GM10266 (cell line): Measurements from ENCODE around the gene NFILZ.

Experiments used
- DNase-seq: peaks from one replicate; pipeline ENCODE4 v3.0.0; 2012; ENCODE audit errors: extremely low spot score
- TF ChIP-seq, protein P1 (sequence below): IDR thresholded peaks from 2 replicates; pipeline ENCODE4 v1.5.1; 2012; ENCODE audit warnings: mild to moderate bottlenecking, low read depth; ENCODE audit not compliant: control insufficient read depth, insufficient read depth; ENCODE audit errors: missing control alignments

NFILZ gene, protein sequence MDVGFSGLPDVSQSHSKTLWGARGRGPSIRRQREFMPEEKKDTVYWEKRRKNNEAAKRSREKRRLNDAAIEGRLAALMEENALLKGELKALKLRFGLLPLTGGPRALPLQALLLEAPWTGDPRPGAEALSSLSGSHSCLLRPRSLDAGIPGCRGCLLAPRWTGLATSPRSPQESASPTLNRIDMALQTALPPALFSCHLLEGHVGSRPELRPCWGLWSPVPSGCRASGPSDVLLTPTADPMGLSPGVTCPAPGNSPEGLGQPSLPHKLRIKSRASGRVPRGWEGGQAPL

DNA sequence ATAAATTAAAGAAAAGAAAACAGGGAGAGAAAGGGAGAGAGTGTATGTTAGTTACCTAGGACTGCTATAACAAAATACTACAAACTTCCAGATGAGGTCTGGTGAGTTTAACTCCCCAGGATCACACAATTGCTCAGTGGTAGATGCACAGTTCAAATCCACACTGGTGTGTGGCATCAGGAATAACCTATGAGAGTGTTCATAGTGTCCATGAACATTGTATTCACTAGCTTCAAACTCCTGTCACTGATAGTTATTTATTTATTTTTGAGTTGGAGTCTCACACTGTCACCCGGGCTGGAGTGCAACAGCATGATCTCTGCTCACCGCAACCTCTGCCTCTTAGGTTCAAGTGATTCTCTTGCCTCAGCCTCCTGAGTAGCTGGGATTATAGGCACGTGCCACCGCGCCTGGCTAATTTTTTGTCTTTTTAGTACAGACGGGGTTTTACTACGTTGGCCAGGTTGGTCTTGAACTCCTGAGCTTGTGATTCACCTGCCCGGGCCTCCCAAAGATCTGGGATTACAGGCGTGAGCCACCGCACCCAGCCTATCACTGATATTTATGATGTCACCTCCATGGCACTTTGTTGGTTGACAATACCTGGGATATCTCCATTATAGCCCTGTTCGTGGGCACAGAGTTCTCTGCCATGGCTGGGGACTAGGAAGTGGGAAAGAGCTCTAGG is at the start of gene NFILZ:
Gene NFILZ (plus strand): TSS at position 638 of the 688 bp plus-strand sequence. CDS start 46,133 bp downstream, outside the sequence.
- TF ChIP-seq, protein P1, sequence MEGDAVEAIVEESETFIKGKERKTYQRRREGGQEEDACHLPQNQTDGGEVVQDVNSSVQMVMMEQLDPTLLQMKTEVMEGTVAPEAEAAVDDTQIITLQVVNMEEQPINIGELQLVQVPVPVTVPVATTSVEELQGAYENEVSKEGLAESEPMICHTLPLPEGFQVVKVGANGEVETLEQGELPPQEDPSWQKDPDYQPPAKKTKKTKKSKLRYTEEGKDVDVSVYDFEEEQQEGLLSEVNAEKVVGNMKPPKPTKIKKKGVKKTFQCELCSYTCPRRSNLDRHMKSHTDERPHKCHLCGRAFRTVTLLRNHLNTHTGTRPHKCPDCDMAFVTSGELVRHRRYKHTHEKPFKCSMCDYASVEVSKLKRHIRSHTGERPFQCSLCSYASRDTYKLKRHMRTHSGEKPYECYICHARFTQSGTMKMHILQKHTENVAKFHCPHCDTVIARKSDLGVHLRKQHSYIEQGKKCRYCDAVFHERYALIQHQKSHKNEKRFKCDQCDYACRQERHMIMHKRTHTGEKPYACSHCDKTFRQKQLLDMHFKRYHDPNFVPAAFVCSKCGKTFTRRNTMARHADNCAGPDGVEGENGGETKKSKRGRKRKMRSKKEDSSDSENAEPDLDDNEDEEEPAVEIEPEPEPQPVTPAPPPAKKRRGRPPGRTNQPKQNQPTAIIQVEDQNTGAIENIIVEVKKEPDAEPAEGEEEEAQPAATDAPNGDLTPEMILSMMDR = no peak
- DNase-seq = no peak

DNA sequence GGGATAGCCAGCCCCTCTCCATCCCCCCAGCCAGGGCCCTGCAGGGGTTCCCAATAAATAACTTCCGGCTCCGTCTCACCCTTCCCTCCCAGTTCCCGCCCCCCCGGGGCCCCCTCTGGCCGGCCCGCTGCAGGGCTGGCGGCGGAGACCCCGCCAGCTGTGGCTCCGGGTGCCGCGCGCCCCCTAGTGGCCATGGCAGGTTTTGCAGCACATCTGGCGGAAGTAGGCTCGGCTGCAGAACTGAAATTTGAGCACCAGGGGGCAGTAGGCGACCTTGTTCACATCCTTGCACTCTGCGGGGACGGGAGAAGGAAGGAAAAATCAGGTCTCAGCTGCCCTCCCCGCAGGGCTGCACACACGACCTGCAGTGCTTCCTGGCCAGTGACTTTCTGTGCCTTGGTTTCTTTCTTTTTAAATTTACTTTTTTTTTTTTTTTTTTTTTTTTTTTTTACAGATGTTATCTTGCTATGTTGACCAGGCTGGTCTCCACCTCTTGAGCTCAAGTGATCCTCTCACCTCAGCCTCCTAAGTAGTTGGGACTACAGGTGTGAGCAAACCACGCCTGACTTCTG is 49.6 kb upstream of the NFILZ start:
- peak; percentile 88 for DNase-seq
- TF ChIP-seq, protein P1 = peak; percentile 100

DNA sequence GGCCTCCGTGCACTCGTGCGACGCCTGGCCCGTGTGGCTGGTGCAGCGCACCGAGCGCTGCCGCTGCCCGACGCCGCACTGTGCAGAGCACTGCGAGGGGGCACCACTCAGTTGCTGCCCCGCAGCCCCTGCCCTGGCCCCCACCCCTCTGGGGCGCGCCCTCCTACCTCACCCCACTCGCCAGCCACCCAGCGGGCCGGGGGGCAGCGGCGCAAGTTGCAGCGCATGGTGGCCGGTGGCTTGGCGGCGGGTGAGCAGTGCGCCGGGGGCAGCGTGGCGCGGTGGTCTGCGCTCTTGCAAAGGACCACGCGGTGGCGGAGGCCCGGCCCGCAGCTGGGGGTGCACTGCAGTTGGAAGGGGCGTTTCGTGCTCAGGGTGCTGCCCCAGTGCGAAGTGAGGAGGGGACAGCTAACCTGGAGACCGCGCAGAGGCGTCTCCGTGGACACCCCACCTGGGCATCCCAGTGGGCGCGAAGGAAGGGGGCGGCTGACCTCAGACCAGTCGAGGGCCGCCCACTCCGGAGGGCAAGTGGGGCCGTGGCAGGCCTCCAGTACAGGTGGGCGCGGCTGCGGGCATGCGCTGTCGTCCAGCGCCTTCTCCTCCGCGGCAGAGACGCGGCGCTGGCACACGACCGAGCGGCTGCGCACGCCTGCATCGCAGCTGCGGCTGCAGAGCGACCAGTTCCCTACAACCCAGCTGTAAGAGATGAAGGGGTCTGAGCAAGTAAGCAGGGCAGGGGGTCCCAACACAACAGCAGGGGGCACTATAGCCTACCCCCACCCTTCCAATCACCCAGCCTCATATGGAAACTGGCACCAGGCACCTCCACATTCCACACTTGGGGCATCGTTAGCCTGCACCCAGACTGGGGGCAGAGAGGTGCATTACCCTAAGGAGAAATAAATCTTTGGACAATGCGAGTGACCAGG is 45.2 kb upstream of the NFILZ start:
- TF ChIP-seq, protein P1 = no peak
- DNase-seq = peak; percentile 51

DNA sequence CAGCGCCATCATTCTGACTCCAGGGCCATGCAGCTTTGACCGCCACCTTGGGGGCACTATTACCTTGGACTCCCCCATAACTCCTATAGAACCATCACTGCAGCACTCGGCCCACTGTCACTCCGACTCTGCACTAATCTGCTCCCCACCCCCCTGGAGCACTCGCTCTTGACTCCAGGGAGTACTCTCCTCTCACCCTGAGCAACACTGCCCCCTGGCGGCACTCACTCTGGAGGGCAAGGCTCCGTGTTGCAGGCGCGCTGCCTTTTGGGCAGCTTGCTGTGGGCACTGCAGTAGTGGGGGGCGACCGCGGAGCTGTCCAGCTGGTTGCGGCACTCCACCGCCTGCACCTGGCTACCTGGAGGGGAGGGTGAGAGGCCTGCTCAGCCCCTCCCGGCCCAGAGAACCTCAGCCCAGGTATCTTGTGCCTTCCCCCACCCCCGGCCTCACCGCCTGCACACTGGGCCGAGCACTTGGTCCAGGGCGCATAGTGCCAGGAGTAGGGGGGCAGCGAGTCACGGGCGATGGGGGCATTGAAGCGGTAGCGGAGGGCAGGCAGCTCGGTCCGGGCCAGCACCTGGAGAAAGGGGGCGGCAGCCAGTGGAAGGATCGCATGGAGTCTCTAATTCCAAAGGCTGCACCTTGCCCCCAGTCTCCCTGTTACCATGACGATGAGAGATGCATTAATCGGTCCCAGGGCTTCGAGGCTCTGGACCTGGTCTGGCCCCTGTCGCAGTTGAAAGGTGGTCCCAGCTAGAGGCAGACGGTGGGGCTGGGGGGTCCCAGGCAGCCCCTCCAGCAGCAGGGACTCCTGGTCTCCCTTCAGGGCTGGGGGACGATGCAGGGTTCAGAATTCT is 44.3 kb upstream of the NFILZ start:
- DNase-seq = peak; percentile 60
- TF ChIP-seq, protein P1 = peak; percentile 51

DNA sequence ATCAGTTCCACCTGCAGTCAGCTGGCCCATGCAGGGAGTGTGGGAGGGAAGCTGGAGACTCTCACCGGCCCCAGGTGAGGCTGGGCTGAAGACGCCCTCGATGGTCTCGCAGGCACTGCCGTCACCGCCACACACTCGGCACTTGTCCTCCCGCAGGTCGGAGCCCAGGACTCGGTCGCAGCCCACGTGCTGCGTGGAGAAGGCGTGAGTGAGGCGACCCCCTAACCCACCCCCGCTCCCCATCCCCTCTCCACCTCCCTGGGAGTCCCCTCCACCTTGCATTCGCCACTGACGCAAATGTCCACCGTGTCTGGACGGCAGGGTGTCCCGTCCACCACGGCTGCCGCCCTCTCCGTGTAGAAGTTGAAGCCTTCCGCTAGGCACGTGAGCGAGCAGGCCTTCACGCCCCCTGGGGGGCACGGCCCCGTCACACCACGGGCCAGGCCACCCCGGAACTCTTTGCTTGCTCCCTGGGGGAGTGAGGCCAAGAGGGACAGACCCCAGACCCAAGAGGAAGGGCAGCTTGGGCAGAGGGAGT is 41.2 kb upstream of the NFILZ start:
- no peak for DNase-seq
- TF ChIP-seq, protein P1 = no peak
